Measurements from ENCODE around the gene MIB2.

- TF ChIP-seq CEBPB (IDR thresholded peaks at IDR 0.05; ENCODE audit: borderline replicate concordance in 1 of 2, low read depth in 2 of 2, low read length in 2 of 2) (no peak), GABPA (IDR thresholded peaks at IDR 0.05; ENCODE audit: low read depth) (no peak), POU2F2 (IDR thresholded peaks at IDR 0.05; ENCODE audit: borderline replicate concordance, low read depth, low read length) (no peak), POLR2A (IDR thresholded peaks at IDR 0.05; ENCODE audit: low read depth, low read length) (no peak), POLR2AphosphoS5 (IDR thresholded peaks at IDR 0.05; ENCODE audit: low read length) (no peak), ATF3 (IDR thresholded peaks at IDR 0.05; ENCODE audit: borderline replicate concordance, extremely low read depth, low read depth, low read length) (no peak), NR2F1 (conservative IDR thresholded peaks at IDR 0.05) (no peak), TAF1 (IDR thresholded peaks at IDR 0.05; ENCODE audit: borderline replicate concordance, low read depth, low read length) (no peak), CTCF (IDR thresholded peaks at IDR 0.05 in 2 of 3, conservative IDR thresholded peaks at IDR 0.05 in 1 of 3; ENCODE audit: control insufficient read depth in 2 of 3, extremely low read depth in 1 of 3, insufficient read depth in 1 of 3, low read depth in 3 of 3, low read length in 3 of 3) (no peak)
Measured at GRCh38 chr1:1613509-1614082, 1.7 kb upstream of the MIB2 start.
